GM19467 (cell line): ENCODE data around the gene XPNPEP3.

Experiments
- ATAC-seq: cut with Tn5 transposase; IDR thresholded peaks from one replicate; pipeline ENCODE4 v1.9.1; 2021; ENCODE audit warnings: mild to moderate bottlenecking, moderate library complexity; ENCODE audit not compliant: unreplicated experiment

XPNPEP3 gene

DNA sequence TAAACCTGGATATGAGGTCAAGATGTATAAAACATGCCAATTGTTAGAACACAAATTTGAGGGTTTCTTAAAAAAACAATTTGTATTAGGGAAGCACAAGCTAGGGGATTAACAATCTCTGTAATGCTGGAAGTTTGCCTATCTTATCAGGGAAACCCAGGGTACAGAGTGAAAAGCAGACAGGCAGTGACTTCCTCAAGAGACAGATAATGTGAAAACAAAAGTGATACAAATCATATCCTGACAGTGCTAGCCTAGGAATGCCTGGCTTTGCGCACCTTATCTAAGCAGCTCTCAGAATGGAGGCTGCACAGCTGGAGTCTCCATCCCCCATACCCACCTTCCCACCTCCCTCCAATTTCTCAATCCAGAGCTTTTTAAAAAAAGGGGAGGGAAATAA lies 71.7 kb downstream of the XPNPEP3 start:
- ATAC-seq = no peak

DNA sequence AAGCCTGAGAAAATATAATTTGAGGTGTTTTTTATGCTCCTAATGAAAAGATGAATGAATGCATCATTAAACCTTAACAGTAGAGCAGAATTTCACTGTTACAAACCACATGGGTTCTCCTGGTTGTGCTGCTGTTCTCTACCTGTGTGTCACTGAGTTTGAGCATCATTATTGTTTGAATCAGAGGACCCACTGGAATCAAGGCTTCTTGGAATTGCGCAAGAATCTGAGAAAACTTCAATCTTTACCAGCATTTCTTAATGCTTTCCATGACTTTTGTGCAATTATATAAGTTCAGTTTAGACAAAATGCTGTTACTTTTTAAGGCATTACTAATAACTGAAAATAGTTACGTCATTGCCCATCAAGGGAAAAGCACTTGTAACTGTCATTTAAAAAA lies 75.4 kb downstream of the XPNPEP3 start:
- ATAC-seq = no peak

DNA sequence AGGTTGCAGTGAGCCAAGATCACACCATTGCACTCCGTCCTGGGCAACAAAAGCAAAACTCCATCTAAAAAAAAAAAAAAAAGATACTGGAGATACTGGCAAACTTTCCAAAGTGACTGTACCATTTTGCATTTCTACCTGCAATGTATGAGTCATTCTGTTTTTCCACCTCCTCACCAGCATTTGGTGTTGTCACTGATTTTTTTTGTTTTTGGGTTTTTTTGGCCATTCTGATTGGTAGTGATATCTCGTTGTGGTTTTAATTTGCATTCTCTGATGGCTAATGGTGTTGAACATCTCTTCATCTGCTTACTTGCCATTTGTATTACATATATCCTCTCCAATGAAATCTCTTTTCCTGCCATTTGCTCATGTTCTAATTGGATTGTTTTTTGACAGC lies 82.3 kb downstream of the XPNPEP3 start:
- ATAC-seq = no peak

DNA sequence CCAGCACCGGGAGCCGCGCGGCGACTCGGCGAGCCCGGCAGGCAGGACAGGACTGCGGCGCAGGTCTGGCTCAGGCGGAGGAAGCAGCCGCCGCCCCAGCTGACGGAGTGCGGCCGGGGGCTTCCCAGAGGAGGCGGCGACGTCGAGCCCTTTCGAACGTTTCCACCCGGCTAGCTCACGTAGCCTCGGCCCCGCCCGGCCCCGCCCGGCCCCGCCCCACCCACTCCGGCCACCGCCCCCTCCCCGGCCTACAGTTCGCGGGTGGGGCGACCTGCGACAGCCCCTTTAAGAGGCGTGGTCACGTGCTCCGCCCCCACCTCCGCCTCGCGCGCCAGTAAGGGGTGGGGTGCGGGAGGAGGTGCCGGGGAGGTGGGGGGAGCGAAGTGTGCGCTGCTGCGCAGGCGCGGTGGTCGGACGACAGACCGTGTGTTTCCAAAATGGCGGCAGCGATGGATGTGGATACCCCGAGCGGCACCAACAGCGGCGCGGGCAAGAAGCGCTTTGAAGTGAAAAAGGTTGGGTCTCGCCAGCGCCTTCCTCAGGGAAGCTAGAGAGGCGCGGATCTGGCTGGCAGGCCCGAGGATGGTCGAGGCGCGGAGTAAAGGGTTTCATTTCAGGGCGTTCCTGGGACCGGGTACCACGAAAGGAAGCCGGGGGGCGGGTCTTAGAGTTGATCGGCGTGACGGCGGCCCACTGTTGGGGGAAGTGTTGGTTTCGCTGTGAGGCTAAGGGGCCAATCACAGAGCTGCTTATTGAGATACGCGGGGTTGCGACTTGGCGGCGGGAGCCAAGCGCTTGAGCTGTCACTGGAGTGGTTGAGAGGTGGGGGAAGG lies 94.2 kb downstream of the XPNPEP3 start, which contains the start of gene RBX1:
Gene RBX1, plus strand, starts transcription at position 417 of the 833 bp plus-strand sequence. Its CDS starts 21 bp downstream, at position 438.
- ATAC-seq = peak; percentile 82

DNA sequence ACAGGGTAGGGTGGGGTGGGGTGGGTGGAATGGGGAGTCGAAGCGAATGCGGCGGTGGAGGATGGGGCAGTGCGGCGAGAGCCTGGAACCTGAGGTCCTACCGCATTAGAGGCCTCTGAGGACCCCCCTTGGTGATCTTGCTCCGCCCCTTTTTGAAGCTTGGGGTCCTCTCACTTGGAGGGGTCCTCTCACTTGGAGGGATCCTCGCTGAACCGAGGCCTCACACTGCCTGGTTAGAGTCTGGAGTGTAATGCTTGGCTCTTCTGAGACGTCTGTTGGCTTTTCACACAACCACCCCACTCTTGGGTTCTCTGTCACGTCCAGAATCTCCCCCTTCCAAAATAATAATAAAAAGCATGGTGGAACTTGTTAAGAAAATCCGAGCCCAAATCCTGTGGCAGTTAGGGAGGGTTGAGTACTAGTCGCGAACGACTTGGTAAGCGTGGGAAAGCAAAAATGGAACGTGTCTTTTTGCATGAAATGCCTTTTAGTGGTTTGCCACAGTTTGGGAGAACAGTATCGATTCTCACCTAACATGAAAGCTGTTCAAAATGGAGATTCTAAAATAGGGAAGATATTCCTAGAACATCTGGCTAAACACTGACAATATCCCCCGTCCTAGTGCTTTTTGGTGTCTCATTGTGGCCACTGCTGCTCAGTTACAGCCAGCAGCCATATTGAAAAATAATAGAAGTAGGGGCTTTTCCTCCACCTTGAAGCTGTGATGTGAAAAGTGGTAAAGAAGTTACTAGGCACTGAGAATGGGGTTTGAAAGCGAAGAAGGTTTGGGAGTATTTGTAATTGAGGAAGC lies 95.1 kb downstream of the XPNPEP3 start:
- no peak for ATAC-seq

DNA sequence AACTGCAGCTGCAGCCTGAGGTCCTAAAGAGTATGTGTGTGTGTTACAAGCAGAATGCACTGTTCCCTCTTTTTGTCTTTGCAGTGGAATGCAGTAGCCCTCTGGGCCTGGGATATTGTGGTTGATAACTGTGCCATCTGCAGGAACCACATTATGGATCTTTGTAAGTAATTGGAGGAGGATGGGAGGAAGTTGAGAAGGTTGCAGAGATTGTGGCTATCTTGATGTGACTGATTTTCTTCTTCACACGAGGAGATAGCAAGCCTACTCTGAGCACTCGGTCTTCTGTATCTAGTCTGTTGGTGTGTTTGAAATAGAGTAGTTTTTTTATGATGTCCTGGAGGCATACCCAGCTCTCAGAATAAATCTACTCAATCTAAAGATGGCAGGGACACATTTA lies 96.5 kb downstream of the XPNPEP3 start:
- ATAC-seq = no peak

DNA sequence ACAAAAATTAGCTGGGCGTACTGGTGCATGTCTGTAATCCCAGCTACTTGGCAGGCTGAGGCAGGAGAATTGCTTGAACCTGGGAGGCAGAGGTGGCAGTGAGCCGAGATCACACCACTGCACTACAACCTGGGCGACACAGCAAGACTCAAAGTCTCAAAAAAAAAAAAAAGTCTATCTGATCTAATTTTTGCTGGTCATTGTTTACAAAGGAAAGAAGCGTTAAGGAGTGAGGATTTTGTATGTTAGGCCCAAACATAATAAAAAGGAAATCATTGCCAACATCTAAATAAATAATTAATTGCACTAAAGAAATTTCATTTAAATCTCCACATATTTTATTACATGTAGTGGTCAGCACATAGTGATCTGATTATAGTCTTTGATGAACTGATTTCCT lies 97.2 kb downstream of the XPNPEP3 start:
- no peak for ATAC-seq

DNA sequence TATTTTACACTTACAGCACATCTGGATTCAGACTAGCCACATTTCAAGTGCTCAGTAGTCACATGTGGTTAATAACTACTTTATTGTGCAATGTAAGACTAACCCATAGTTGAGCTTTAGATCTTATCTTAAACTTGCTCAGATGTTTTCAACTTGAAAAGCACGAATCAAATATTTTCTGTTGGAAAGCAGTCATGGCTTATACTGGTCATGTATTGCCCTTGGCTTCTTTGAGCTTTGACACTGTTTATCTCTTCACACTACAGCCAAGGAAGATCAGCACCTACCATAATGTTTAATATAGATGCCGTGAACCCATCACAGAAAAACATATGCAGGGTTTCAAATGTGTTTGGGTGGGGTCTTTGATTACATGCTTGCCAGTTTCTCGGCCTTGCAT lies 98.6 kb downstream of the XPNPEP3 start:
- no peak for ATAC-seq

DNA sequence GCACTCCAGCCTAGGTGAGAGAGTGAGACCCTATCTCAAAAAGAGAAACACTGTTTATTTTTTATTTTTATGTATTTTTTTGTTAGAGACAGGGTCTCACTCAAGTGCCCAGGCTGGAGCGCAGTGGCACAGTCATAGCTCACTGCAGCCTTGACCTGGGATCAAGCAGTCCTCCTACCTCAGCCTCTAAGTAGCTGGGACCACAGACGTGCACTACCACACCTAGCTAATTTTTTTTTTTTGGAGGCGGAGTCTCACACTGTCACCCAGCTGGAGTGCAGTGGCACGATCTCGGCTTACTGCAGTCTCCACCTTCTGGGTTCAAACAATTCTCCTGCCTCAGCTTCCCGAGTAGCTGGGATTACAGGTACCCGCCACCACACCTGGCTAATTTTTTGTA lies 100.7 kb downstream of the XPNPEP3 start:
- ATAC-seq = no peak

DNA sequence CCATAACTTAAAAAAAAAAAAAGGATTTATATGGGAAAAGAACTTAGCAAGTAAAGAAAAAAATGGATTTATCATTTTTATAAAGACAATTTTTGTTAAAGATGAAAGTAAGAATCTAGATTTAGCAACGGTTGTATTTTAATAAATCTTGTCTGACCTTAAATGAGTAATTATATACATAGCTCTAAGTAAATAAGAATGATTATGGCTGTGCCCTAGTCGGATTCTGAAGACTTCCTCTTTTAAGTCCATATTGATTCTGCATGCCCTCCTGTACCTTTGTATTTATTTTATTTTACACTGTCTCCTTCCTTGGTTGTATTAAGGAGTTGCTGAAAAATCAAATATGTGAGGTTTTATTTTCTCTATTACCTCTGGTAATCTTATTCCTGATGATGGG lies 101.4 kb downstream of the XPNPEP3 start:
- no peak for ATAC-seq

DNA sequence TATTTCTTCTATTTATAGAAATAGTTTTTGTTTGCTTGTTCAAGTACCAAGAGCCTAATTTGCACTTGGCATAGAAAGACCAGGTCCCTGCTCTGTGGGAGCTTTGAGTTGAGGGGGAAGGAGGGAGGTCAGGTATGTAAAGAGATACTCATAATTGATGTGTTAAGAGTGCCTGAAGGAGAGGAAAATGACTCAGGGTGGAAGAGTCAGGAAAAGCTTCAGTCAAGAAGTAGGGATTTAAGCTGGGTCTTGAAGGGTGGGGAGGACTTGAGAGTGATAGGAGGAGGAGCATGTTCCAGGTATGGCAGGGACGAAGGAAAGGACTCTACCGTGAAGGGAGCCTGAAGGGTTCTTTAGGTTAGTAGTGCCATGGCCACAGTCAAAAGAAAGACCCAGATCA lies 103.2 kb downstream of the XPNPEP3 start:
- ATAC-seq = no peak

DNA sequence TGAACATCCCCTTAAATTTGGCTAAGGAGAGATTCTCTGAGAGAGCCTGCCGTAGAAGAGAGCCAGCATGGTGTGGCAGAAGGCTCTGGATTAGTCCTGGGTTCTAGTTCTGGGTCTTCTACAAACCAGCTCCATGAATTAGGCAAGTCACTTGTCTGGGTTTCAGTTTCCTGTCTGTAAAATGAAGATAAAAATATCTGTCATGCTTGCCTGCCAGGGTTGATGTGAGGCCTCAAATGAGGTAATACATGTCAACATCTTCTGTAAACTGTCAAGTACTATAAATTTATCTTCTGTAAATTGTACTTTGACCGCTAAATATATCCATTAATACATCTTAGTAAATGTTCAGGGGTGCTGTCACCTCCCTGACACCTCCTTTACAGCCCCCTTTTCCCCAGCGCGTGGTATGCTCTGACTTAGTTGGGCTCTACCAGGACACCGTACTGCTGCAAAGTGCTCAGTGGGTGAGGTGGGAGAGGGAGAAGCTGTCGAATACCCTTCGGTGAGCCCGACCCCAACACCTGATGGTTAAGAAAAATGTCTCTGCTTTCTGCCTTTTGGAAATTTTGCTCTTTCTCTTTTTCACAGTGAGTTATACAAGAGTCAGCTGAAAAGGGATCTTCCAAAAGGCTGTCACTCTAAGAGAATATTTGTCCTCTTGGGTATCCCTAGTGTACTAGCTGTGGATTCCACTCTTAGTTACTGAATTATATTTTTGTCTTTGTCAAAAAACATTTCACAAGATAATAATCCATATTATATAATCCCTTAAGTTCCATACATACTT lies 109.2 kb downstream of the XPNPEP3 start:
- no peak for ATAC-seq

DNA sequence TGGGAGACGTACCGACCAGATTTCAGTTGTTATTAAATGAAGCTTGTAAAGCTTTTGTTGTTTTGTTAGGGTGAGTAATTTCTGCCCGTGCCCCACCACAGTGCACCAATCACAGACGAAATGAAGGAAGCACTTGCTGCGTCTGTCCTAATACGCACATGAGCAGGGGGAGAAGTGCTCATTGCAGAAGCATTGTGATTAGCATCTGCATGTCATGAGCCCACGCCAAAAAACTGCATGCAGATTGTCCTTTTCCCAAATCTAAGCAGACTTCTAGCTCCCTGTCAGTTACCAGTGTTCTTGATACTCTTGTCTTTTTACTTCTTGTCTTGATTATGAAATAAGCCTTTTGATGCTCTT lies 109.8 kb downstream of the XPNPEP3 start:
- ATAC-seq = no peak

DNA sequence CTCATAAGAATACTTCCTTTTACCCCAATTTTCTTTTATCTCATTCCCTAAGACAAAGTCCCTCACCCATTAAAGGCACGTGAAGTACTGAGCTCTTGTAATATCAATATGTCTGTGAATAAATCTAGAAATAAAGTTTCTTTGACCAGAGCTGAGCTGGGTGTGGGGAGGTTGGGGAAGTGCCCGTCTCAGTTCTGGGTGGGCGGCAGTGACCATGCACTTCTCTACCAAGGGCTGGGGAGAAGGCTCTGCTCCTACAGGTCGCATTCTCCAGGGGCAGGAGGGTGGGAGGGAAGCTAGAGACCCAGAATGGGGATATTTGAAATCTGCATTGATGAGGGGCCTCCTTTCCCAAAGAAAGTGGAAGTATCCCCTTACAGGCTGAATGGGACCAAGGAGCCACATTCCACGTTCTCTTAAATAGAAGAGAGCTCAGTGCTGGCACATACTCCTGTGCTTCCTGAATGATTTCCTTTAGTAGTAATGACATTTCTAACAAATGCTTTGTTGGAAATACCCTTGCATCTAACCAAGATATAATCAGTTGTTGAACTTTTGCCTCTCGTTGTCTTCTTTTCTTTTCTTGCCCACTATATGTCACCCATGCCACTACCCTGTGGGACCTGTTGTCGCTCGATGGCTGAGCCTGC lies 110.3 kb downstream of the XPNPEP3 start:
- no peak for ATAC-seq

DNA sequence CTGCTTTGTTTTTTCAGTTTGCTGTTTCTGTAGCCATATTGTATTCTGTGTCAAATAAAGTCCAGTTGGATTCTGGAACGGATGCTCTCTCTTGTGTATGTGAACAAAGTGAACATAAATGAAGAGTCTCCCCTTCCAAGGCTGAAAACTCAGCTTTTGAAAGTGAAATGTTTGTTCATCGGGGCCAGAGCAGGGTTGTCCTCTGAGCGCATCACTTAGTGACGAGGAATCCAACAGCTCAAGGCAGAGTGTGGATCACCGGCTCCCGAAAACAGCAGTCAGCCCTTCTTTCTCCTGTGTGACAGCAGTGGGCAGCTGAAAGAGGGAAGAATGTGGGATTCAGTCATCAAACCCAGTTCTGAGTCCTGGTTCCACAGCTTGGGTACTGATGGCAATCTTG lies 115.6 kb downstream of the XPNPEP3 start:
- no peak for ATAC-seq

DNA sequence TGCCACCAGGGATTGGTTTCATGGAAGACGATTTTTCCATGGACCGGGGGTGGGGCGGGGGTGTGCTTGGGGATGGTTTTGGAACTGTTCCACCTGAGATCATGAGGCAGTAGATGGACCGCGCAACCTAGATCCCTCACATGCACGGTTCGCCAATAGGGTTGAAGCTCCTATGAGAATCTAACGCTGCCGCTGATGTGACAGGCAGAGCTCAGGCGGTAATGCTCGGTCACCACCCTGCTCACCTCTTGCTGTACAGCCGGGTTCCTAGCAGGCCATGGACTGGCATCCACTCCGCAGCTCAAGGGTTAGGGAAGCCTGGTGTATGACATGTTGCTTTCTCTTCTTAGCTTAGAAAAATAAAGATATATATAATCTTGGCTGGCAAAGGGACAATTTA lies 116.2 kb downstream of the XPNPEP3 start:
- no peak for ATAC-seq

DNA sequence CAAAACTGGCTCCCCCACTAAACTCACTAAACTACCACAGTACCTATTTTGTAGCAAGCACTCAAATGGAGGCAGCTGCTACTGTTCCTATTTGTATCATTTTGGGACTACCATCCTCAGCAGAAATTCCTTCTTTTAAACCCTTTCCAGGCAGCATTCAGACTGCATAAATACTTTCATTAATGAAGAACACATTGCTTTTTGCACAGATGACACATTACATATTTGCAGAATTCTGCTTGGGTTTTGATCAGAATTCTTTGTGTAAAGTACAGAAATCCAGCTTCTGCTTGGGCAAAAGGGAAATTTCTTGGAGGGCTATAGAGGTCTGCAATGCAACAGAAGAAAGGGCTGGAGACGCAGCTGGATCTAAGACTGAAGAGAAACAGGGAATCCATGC lies 118.4 kb downstream of the XPNPEP3 start:
- ATAC-seq = no peak

DNA sequence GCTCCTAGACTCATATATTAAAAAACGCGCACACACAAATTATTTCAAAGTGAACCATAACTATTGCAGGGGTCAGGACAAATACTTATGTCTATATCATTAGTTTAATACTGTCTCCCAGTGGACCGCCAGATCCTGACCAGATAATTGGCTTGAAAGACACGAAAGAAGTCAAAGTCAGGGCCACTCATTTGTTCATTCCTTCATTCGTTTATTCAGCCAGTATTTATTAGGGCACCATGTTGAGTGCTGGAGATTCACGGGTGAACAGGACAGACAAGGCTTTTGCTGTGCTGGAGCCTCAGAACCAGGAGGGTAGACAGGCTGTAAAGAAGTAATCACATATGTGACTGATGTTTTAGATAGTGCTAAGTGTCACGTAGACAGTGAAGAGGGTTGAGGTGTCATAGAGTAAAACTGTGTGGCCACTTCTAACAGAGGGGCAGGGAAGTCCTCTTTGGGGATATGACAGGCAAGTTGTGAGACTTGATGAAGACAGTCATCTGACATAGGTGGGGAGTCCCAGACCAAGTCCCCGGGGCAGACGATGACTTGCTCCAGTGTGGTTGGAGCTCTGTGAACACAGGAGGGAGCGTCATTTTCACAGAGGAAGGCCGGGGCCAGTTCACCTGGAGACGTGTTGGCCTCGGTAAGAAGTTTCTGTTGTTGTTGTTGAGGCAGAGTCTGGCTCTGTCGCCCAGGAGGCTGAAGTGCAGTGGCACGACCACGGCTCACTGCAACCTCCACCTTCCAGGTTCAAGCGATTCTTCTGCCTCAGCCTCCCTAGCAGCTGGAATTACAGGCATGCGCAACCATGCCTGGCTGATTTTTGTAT lies 120.1 kb downstream of the XPNPEP3 start:
- no peak for ATAC-seq

DNA sequence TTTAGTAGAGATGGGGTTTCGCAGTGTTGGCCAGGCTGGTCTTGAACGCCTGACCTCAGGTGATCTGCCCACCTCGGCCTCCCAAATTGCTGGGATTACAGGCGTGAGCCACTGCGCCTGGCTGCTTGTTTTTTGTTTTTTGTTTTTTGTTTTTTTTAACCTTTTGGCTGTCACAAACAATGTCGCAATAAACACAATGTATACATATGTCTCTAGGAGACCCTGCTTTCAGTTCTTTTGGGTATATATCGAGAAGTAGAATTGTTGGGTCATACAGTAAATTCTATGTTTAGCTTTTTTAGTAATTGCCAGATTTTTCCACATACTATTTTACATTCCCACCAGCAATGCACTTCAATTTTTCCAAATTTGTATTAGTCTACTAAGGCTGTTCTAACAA lies 122.2 kb downstream of the XPNPEP3 start:
- no peak for ATAC-seq

DNA sequence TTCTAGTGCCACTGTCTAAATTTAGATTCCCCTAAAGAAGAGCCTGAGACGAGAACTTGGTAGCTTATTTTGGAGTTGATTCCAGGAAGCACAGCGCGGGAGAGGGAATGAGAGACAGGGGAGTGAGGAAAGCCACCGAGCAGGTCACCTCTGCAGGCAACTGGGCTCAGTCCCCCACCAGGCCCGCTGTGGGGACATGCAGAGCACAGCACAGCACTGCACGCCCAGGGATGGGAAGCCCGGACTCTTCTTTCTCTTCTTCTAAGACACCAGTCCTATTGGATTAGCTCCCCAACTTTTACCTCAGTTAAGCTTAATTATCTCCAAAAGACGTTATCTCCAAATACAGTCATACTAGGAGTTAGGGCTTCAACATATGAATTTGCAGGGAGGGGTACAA lies 122.9 kb downstream of the XPNPEP3 start:
- ATAC-seq = no peak
